Activated T-helper 2 cell treated with anti-CD3 and anti-CD28 coated beads, Interferon-gamma antibody, Interleukin-2, Interleukin-4, amounts not matched to agents 10 μg/mL and 5 μg/mL and 100 μg/mL, durations not matched to agents 14 hours and 24 hours and 36 hours (primary cell): ENCODE results near the gene PRAME. TPM values are rescaled to one million over a fixed set of nuclear protein-coding genes. Genes with fewer than 3 reads are reported as not detected.
"Not testable (repeated sequence)": the region's sequence is repeated elsewhere in the genome, so short reads cannot be mapped to it uniquely, and the experiment has no call there.

Source experiments
- DNase-seq: peaks from one replicate; pipeline ENCODE4 v3.0.0; 2021; ENCODE audit warnings: low spot score
- H3K27ac Mint-ChIP-seq: one replicate; pipeline ENCODE4 v1.8.0; 2021; ENCODE audit warnings: mixed read lengths
- H3K27me3 Mint-ChIP-seq: one replicate; pipeline ENCODE4 v1.8.0; 2021; ENCODE audit warnings: low read depth, mixed read lengths
- H3K36me3 Mint-ChIP-seq: one replicate; pipeline ENCODE4 v1.8.0; 2021; ENCODE audit warnings: low read depth, mixed read lengths
- H3K4me1 Mint-ChIP-seq: one replicate; pipeline ENCODE4 v1.8.0; 2021; ENCODE audit warnings: low read depth, mixed read lengths
- H3K4me3 Mint-ChIP-seq: one replicate; pipeline ENCODE4 v1.8.0; 2021; ENCODE audit warnings: low read depth, mild to moderate bottlenecking, moderate library complexity, mixed read lengths
- H3K9me3 Mint-ChIP-seq: one replicate; pipeline ENCODE4 v1.8.0; 2021; ENCODE audit warnings: mixed read lengths
- intact Hi-C: fragments of 100-400 bp; cut with micrococcal nuclease; formaldehyde crosslinking; loops from one replicate; pipeline ENCODE4 v1.15.1; 2023
- total RNA-seq: library from RNA; stranded (reverse); gene quantifications from 2 replicates; pipeline ENCODE4 v1.2.3, GENCODE V29; 2022

PRAME gene
- total RNA-seq, 1 donor from 2014 or later = not detected

GRCh38 chr22:22520667-22521602 is 38.1 kb downstream of the PRAME start:
- H3K36me3 Mint-ChIP-seq = no peaks in the 10 kb centered on the region
- intact Hi-C loops = no loop called here
- H3K27ac Mint-ChIP-seq = no peak overlapping the region
- H3K9me3 Mint-ChIP-seq = no peaks in the 10 kb centered on the region
- no peak overlapping the region for H3K4me3 Mint-ChIP-seq
- no peaks in the 10 kb centered on the region for H3K4me1 Mint-ChIP-seq
- peaks cover 11% of the 10 kb centered on the region for H3K27me3 Mint-ChIP-seq
- no peak for DNase-seq

- no peaks in the 10 kb centered on the region for H3K4me1 Mint-ChIP-seq
- no peaks in the 10 kb centered on the region for H3K9me3 Mint-ChIP-seq
- no peak for DNase-seq
- H3K36me3 Mint-ChIP-seq = no peaks in the 10 kb centered on the region
- intact Hi-C loops = no loop called here
- H3K4me3 Mint-ChIP-seq = no peak within 1 kb of the TSS
- H3K27me3 Mint-ChIP-seq = peaks cover 8% of the 10 kb centered on the region
- no peak within 1 kb of the TSS for H3K27ac Mint-ChIP-seq
Observed at GRCh38 chr22:22520020-22520656, 38.9 kb downstream of the PRAME start, which contains the start of gene ZNF280A. TSS of gene ZNF280A (minus strand) at chr22:22520270. CDS start at chr22:22515630, 4,640 bp downstream.

GRCh38 chr22:22519591-22519990 is 39.5 kb downstream of the PRAME start:
- Mint-ChIP-seq H3K36me3 (no peaks in the 10 kb centered on the region), H3K4me1 (no peaks in the 10 kb centered on the region), H3K27me3 (peaks cover 8% of the 10 kb centered on the region), H3K9me3 (no peaks in the 10 kb centered on the region), H3K27ac (no peak overlapping the region), H3K4me3 (no peak overlapping the region)
- DNase-seq = no peak
- intact Hi-C loops = no loop called here

- DNase-seq = no peak
- H3K4me3 Mint-ChIP-seq = no peak overlapping the region
- no peak overlapping the region for H3K27ac Mint-ChIP-seq
- no peaks in the 10 kb centered on the region for H3K36me3 Mint-ChIP-seq
- intact Hi-C loops = no loop called here
- H3K4me1 Mint-ChIP-seq = no peaks in the 10 kb centered on the region
- H3K9me3 Mint-ChIP-seq = no peaks in the 10 kb centered on the region
- H3K27me3 Mint-ChIP-seq = peaks cover 12% of the 10 kb centered on the region
Observed at GRCh38 chr22:22516992-22517391, 42.1 kb downstream of the PRAME start.

- DNase-seq = no peak
- no peak overlapping the region for H3K27ac Mint-ChIP-seq
- no peaks in the 10 kb centered on the region for H3K4me1 Mint-ChIP-seq
- intact Hi-C loops = no loop called here
- peaks cover 3% of the 10 kb centered on the region for H3K9me3 Mint-ChIP-seq
- no peak overlapping the region for H3K4me3 Mint-ChIP-seq
- H3K27me3 Mint-ChIP-seq = peaks cover 12% of the 10 kb centered on the region
- no peaks in the 10 kb centered on the region for H3K36me3 Mint-ChIP-seq
Observed at GRCh38 chr22:22515890-22516289, 43.2 kb downstream of the PRAME start.

- intact Hi-C loops, H3K4me1 Mint-ChIP-seq, H3K36me3 Mint-ChIP-seq, H3K27ac Mint-ChIP-seq, DNase-seq, H3K4me3 Mint-ChIP-seq: not testable (repeated sequence)
- H3K27me3 Mint-ChIP-seq = peaks cover 12% of the 10 kb centered on the region
- H3K9me3 Mint-ChIP-seq = peaks cover 12% of the 10 kb centered on the region
Observed at GRCh38 chr22:22514431-22514830, 44.6 kb downstream of the PRAME start.

GRCh38 chr22:22513619-22514018 is 45.4 kb downstream of the PRAME start:
- intact Hi-C loops = no loop called here
- DNase-seq = no peak
- H3K27me3 Mint-ChIP-seq = peaks cover 12% of the 10 kb centered on the region
- peaks cover 2% of the 10 kb centered on the region for H3K4me1 Mint-ChIP-seq
- peaks cover 7% of the 10 kb centered on the region for H3K36me3 Mint-ChIP-seq
- peaks cover 15% of the 10 kb centered on the region for H3K9me3 Mint-ChIP-seq
- H3K4me3 Mint-ChIP-seq = no peak overlapping the region
- no peak overlapping the region for H3K27ac Mint-ChIP-seq

- Mint-ChIP-seq H3K4me3 (no peak overlapping the region), H3K36me3 (peaks cover 7% of the 10 kb centered on the region), H3K27me3 (peaks cover 12% of the 10 kb centered on the region), H3K4me1 (peaks cover 3% of the 10 kb centered on the region), H3K9me3 (peaks cover 15% of the 10 kb centered on the region), H3K27ac (no peak overlapping the region)
- no peak for DNase-seq
- intact Hi-C loops = no loop called here
Observed at GRCh38 chr22:22512951-22513350, 46.1 kb downstream of the PRAME start.

GRCh38 chr22:22510833-22511232 is 48.2 kb downstream of the PRAME start:
- intact Hi-C loops, H3K4me3 Mint-ChIP-seq, DNase-seq, H3K27me3 Mint-ChIP-seq, H3K27ac Mint-ChIP-seq: not testable (repeated sequence)
- Mint-ChIP-seq H3K4me1 (peaks cover 12% of the 10 kb centered on the region), H3K9me3 (peaks cover 15% of the 10 kb centered on the region), H3K36me3 (peaks cover 17% of the 10 kb centered on the region)

- Mint-ChIP-seq H3K36me3 (peaks cover 22% of the 10 kb centered on the region), H3K9me3 (peaks cover 15% of the 10 kb centered on the region), H3K4me1 (peaks cover 12% of the 10 kb centered on the region)
- DNase-seq, H3K27me3 Mint-ChIP-seq, H3K4me3 Mint-ChIP-seq, H3K27ac Mint-ChIP-seq, intact Hi-C loops: not testable (repeated sequence)
Observed at GRCh38 chr22:22509912-22510311, 49.2 kb downstream of the PRAME start.

- H3K27ac Mint-ChIP-seq = no peak within 1 kb of the TSS
- peak; percentile 83 for DNase-seq
- H3K27me3 Mint-ChIP-seq = peaks cover 8% of the 10 kb centered on the region
- H3K36me3 Mint-ChIP-seq = peaks cover 29% of the 10 kb centered on the region
- intact Hi-C loops = no loop called here
- peak within 1 kb of the TSS; percentile 80 for H3K4me3 Mint-ChIP-seq
- H3K9me3 Mint-ChIP-seq = peaks cover 15% of the 10 kb centered on the region
- peaks cover 12% of the 10 kb centered on the region for H3K4me1 Mint-ChIP-seq
Observed at GRCh38 chr22:22508274-22509176, 50.5 kb downstream of the PRAME start, which contains the start of gene ZNF280B. TSS of gene ZNF280B (minus strand) at chr22:22508742. CDS start at chr22:22489398, 19,344 bp downstream.

GRCh38 chr22:22507743-22508273 is 51.3 kb downstream of the PRAME start:
- no peak overlapping the region for H3K27ac Mint-ChIP-seq
- intact Hi-C loops = no loop called here

More at GRCh38 chr22:22507743-22508273, 51.3 kb downstream of the PRAME start:
- H3K36me3 Mint-ChIP-seq = peaks cover 29% of the 10 kb centered on the region
- H3K9me3 Mint-ChIP-seq = peaks cover 15% of the 10 kb centered on the region
- no peak for DNase-seq
- H3K27me3 Mint-ChIP-seq = peaks cover 7% of the 10 kb centered on the region
- peaks cover 12% of the 10 kb centered on the region for H3K4me1 Mint-ChIP-seq
- peak overlapping the region; percentile 80 for H3K4me3 Mint-ChIP-seq
